Measurements from ENCODE around the gene SAPCD2.

Gene SAPCD2

DNA sequence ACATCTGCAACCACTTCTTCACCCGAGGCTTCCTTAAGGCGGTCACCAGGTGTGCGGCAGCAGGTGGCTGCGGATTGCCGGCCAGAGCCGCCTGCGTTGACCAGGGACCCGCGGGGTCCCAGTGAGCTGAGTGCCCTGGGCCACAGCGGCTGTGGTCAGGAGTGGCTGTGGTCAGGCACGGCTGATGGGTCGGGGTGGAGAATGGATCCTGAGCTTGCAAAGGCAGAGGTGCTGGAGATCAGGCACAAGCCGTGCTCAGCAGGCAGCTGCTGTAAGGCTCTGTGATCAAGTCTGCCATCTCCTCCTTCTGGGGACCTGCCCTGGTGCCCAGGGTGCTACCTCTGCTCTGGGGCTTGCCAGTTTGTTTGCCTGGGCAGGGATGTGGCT is 9.0 kb upstream of the SAPCD2 start:
- no peak for DNase-seq

DNA sequence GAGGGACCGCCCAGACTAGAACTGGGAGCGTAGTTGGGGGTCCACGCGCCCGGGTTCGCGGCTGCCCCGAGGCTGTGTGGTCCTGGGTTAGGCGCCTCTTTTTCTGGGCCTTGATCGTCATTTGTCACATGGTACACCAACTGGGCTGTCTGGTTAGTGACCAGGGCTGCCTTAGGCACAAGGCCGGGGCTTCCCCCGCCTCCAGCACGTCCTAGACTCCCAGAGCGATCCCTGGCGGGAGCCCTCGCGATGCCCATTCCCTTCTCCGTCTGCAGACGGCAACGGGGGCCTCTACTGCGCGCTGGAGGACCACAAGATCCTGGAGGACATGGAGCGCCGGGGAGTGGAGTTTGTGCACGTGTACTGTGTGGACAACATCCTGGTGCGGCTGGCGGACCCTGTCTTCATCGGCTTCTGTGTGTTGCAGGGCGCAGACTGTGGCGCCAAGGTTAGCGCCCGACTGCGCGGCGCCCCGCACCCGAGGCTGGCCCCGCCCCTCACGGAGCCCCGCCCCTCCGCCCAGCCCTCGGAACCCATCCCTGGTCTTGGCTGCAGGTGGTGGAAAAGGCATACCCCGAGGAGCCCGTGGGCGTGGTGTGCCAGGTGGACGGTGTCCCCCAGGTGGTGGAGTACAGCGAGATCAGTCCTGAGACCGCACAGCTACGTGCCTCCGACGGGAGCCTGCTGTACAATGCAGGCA is 8.5 kb upstream of the SAPCD2 start:
- DNase-seq: peak; percentile 39

DNA sequence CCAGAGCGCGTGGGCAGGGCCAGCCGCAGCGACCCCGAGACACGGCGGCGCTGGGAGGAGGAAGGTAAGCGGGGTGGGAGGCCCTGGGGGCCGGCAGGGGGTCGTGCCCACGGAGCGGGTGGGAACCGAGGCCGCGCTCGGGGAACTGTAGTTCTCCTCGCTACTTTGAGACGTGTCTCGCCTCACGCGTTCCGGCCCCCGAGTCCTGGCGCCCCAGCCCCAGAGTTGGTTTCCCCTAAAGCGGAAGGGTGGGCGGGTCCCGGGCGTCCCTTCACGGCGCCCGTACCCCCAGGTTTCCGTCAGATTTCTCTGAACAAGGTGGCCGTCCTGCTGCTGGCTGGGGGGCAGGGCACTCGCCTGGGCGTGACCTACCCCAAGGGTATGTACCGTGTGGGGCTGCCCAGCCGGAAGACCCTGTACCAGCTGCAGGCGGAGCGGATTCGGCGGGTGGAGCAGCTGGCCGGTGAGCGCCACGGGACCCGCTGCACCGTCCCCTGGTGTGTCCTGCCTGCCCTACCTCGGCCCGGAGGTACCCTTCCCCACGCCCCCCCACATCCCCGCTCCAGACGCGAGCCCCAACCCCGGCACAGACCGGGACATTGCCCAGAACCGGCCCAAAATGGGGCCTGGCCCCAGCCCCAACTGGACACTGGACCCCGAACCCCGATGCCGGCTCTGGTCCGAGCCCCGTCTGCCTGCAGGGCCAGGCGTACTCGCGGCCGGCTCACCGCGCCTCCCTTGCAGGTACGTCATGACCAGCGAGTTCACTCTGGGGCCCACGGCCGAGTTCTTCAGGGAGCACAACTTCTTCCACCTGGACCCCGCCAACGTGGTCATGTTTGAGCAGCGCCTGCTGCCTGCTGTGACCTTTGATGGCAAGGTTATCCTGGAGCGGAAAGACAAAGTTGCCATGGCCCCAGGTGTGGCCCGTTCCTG is 7.7 kb upstream of the SAPCD2 start:
- DNase-seq: peak; percentile 35

DNA sequence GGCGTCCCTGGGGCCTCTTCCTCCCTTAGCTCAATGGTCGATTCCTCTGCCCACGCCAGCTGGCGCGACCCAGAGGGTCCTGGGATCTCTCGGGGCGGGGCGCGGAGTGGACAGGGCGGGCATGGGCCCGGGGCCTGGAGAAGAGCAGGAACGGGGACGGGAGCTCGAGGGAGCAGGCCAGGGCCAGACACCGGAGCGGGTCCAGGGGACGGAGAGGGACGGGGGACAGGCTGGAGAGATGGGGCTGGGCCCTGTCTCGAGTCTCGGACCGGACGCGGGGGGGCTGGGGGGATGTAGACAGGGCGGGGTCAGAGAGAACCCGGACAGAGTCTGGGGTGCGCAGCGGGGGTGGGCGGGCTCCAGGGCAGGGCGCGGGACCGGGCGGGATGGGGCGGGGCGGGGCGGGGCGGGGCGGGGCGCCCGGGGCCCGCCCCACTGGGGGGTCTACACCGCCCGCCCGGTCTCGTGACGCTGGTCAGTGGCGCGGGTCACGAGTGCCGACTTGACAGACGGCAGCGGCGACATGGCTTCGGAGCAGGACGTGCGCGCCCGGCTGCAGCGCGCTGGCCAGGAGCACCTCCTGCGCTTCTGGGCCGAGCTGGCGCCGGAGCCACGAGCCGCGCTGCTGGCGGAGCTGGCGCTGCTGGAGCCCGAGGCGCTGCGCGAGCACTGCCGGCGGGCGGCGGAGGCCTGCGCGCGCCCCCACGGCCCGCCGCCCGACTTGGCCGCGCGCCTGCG is 6.8 kb upstream of the SAPCD2 start, which contains the start of gene UAP1L1:
TSS of gene UAP1L1 (plus strand) at position 508 of the 738 bp plus-strand sequence. CDS start at position 524, 16 bp downstream.
- peak; percentile 46 for DNase-seq

DNA sequence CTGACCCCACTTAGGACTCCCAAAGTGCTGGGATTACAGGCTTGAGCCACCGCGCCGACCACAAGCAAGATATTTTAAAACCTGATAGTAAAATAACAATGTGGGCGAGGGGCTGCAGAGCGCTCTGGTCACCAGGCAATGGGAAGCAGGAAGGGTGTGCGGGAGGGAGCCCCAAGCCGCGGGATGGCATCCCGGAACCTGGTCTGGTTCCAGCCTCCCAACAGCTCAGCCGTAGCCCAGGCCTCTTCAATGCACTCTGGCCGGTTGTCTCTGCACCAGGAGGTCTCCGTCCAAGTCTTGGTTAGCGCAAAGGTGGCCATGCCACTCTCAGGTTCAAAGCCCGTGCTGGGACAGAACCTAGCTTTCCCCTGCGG is 6.3 kb upstream of the SAPCD2 start:
- no peak for DNase-seq

DNA sequence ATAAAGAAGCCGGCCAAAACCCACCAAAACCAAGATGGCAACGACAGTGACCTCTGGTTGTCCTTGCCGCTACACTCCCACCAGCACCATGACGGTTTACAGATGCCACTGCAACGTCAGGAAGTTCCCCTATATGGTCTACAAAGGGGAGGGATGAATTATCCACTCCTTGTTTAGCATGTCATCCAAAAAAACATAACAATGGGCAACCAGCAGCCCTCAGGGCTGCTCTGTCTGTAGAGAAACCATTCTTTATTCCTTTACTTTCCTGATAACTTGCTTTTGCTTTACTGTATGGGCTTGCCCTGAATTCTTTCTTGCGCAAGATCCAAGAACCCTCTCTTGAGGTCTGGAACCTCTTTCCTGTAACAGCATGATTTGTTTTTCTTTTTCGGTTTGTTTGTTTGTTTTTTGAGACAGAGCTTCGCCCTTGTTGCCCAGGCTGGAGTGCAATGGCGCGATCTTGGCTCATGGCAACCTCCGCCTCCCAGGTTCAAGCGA is 5.0 kb upstream of the SAPCD2 start:
- no peak for DNase-seq

DNA sequence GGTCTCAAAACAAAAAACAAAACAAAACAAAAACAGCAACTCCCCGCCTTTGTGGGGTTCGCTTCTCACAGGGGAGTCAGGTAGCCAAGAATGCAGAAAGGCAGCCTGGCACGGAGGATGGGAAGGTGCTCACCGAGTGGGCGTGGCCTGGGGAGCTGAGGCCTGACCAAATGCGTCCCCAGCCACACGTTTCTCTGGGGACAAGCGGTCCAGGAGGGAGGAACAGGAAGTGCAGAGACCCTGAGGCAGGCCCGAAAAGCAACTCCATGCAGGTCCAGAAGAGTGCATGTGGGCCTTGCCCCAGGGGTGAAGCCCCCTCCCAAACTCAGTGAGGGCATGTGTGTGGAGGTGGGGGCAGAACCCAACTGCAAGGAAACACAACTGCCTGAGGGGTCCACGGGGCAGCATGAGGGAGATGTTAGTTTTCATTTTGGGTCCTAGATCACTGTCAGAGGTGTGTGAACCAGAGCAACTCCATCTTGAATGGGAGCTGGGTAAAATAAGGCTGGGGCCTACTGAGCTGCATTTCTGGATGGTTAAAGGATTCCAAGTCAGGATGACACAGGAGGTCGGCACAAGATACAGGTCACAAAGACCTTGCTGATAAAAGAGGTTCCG is 4.4 kb upstream of the SAPCD2 start:
- no peak for DNase-seq

DNA sequence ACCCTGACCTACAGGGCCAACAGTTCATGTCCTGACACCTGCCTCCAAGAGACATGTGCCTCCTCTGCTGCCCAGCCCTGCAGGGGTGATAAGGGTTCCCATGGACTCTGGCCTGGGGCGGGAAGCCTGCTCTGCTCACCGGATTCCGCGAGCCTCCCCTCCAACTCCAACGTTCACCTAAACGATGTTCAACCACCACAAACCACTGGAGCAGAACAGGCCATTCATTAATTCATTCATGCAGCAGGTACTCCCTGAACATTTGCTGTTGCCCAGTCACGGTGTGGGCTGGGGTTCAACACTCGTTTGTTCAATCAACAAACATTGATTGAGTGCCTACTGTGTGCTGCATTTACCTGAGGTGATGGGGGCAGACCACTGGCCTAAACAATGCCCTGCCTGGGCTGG is 3.6 kb upstream of the SAPCD2 start:
- no peak for DNase-seq

DNA sequence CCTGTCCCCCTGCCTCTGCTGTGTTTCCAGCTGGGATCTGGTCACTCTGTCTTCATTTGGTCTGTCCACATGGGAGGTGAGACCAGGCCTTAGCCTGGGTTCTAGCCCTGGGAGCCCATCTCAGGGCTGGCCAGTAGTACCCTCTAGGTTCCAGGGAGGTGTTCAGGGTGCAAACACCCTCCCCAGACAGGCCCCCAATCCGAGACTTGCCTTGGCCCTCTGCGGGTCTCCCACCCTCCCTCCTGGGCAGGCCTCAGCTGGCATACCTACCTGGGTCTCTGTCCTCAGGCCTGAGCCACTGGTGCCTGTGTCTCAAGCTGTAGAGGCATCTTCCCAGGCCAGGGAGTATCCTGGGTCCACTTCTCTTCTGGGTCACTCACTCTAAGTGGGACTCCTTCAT is 925 bp upstream of the SAPCD2 start:
- no peak for DNase-seq

DNA sequence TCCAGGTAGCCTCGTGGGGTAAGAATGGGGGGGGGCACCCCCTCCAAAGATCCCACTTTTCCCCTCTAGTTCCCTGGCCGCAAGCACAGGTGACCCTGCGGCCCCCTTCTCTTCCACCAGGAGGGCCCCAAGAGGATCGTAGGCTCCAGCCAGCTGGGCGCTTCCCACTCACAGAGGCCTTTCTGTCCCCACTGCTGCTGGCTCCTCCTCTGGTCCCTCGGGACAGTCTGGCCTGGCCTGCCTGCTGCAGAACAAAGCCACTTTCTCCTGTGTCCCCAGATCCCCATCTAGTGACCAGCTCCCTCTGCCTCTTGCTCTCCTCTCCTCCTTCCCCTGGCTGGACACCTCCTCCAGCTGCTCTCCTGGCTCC is 534 bp upstream of the SAPCD2 start:
- peak; percentile 79 for DNase-seq

DNA sequence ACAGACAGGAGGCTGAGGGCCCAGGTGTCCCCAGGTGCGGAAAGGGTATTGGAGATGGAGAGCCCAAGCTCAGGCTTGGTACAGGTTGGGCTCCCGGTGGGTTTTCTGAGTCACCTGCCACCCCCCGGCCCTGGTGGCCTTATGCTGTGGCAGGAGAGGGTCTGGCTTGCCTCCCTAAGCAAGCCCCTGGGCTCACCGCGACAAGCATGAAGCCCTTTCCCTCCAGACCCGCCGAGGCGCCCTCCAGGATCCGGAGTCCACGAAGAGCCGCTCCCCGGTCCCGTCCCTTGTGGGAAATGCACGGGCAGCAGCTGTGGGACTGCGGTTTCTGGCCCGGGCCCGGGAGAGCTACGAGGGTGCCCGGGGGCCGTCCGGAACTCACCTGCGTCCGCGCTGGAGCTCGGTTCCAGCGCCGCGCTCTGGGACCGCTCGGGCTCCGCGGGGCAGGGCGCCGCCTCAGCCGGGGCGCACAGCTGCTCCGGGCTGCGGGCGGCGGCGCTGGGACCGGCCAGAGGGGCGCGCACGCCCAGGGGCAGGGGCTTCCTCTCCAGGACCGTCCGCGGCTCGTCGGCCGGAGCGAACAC is 757 bp downstream of the SAPCD2 start:
- peak; percentile 41 for DNase-seq

DNA sequence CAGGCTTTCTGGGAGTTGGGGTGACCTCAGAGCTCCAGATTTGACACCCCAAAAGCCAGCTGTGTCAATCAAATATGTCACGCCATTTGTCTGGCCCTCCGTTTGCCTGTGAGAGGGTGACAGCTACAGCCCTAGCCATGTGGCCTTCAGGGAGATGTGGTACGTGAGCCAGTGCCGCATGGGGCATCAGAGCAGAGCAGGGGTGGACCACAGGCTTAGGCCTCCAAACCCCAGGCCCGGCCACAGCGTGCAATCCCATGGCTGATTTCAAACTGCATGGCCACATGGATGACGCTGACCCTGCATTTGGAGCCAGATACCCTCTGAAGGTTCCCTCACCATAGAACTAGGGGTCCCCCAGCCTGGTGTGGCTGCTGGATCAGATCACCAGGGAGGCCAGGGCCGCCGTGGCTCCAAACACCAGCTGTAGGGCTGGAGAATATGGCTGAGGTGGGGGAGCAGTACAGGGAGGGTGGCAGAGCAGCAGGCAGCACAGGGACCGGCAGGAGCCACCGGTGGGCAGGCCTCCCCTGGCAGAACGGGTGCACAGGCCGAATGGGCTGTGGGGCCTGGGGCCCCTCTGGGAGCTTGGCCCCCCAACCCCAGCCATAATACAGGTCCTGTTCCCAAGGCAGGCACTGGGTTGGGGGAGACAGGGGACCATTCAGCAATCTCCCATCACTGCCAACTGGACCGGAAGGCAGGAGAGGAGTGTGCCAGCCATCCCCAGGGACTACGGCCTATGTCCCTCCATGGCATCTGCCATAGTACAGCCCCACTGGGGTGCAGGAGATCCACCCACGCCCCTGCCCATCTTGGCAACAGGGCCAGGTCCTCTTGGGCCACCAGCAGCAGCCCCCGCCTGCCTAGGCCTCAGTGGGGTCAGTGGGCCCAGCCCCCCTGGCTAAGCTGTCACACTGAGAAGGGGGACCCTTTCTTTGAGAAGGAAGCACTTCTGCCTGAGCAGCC is 1.5 kb downstream of the SAPCD2 start:
- DNase-seq: no peak

DNA sequence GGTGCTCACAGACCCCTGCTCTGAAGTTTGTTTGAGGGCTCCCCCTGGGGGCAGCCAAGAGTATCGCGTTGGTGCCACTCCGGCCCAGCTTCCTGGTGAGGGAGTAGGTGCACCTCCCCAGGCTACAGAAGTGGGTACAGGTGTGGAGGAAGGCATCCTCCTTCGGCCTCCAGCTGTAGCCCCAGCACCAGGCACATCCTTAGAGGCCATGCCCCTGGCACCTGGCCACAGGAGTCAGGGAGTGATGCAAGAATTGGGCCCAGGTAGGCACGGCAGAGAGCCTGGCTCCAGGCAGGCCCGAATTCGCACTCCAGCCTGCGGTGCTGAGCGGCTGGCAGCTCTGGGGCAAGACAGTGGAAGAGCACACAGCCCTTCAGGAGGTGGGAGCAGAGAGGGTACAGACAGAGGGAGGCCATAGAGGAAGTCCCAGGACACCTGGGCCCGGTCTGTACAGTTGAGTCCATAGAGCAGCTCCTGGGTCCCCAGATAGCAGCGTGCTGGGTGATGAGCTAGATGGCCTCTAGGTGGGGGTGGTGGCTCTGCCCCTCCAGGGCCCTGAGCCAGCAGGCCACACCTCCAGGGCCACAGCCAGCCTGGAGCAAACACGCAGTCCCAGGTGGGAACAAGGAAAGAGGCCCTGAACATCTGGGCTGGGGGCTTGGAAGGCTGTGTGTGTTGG is 2.4 kb downstream of the SAPCD2 start:
- DNase-seq: peak; percentile 89

DNA sequence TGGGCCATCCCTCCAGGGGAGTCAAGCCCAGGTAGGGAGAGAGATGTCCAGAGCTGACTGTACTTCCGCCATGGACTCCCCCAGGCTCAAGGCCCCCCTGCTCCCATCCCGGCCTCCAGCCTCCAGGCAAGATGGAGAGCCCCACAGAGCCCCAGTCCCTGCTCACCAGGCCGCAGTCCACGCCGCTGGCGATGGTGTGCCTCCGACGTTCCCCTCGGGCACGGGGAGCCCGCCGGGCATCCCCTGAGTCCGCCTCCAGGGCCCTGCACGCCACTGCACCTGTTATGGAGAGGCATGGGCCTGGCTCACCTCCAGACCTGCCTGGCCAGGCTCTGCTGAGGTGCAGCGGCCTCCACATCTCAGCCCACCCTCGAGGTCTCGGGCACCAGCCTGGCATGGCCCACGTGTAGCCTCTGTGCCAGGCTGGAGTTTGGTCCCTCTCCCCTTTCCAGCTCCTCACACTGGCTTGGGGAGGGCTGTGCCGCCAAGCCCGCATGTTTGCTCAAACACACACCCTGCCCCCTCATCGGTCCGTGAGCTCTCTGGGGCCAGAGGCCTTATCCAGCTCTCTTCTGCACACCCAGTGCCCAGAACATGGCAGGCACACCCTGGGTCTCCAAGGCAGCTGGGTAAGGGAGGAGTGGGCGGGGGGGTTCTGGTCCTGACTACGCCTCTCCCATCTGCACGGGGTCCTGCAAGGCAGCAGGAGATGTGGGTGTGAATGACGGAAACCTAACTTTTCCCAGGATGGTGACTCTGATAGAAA is 4.1 kb downstream of the SAPCD2 start:
- no peak for DNase-seq

DNA sequence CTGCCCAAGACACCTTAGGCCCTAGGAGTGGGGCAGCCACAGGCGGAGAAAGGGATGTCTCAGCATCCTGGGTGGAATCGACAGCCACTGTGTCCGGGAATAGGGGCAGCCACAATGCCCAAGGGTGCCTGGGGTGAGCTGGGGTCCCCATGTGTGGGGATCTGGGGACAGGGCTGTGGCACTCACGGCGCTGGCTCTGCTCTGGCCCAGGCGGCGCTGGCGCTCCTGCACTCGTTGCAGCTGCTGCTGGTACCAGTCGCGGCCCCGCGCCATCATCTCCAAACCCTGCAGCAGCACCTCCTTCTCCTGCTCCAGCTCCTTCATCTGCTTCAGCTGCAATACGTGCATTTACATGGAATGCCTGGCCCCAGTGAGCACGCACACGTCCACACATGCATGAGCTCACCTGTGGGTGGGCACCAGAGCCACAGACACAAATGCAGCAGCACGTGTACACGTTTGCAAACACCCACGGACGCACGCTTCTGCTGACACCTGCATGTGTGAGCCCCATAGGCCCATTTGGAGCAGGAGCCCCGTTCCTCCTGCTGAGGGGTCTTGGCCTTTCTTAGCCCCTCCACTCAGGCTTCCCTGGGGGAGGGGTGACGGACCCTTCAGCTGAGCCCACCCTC is 4.9 kb downstream of the SAPCD2 start:
- no peak for DNase-seq

DNA sequence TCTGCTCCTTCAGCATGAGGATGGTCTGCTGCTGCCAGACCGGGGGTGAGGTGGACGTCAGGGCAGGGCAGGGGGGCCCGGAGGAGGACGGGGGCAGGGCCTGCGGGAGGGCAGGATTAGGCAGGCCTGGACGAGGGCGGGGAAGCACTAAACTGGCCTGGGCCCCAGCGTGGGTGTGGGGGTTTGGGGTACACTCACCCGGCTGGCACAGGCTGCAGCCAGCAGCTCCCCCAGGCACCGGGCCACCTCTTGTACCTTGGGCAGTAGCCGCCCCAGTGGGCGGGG is 5.5 kb downstream of the SAPCD2 start:
- no peak for DNase-seq

DNA sequence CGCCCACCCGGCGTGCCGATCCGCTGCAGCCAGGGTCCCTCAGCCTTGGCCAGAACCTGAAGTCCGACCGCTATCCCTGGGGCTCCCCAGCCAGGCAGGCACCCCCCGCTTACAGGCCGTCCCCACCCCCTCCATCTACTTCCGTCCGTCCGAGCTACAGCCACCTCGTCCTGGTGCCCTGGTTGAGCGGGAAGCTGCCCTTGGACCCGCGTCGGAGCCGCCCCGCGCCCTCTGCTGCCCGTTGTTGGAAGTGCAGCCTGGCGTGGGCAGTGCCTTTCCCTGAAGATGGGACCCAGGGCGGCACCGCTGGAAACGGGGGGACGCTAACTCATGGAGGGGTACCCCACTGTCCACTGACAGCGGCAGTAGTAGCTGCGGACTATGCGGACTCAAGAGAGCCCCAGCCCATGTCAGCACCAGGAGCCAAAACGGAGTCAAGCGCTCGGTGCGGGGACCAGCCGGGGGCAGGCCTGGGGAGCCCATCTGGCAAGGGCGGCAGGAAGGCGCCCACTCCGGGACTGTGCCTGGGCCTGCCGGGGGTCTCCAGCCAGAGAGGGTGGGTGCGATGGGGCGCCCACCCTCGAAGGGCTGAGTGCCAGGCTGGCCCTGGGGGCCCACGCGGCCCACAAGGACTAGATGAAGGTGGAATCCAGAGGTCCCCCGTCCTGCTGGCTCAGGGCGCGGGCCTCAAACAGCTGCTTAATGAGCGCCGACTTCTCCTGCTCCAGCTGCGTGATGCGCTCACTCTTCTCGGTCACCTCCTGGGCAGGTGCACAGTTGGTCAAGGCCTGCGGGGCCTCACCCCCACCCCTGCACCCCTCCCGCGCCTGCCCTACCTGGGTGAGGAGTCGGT is 6.1 kb downstream of the SAPCD2 start:
- DNase-seq: peak; percentile 82

DNA sequence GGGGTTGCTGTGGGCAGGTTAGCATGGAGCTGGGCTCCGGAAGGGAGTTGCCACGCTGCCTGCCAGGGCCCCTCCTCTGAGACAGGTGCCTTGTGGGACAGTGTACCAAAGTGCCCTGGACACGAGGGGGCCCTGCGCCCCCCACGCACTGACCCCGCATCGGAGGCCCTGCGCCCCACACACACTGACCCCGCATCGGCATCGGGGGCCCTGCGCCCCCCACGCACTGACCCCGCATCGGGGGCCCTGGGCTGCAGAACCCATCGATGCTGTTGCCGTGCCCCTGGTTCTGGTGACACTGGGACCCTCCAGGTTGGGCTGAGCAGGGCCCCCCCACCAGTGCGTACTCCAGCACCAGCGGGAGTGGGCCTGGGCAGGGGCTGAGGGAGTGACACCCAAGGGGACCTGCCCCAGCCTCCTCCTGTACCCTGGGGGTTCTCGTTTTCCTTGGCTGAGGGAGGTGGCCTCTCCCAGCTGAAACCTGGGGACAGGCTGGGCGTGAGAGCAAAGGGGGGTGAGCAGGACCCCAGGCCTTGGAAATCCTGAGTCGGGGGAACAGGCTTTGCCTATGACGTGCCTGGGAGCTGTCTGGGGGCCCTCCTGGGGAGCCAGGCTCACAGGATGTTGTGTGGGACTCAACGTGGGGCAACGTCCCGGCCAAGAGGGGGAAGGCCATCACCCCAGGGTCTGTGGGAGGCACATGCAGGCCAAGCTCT is 6.9 kb downstream of the SAPCD2 start:
- no peak for DNase-seq

All from eye (tissue), 1 donor.